ENCODE measurements around the gene MARF1. TPM values are rescaled to one million over a fixed set of nuclear protein-coding genes. Genes with fewer than 3 reads are reported as not detected.
"Not testable (repeated sequence)": the region's sequence is repeated elsewhere in the genome, so short reads cannot be mapped to it uniquely, and the experiment has no call there.

Gene MARF1
- total RNA-seq, 2 donors from 2014 or later, result 85.0 to 120 TPM

DNA sequence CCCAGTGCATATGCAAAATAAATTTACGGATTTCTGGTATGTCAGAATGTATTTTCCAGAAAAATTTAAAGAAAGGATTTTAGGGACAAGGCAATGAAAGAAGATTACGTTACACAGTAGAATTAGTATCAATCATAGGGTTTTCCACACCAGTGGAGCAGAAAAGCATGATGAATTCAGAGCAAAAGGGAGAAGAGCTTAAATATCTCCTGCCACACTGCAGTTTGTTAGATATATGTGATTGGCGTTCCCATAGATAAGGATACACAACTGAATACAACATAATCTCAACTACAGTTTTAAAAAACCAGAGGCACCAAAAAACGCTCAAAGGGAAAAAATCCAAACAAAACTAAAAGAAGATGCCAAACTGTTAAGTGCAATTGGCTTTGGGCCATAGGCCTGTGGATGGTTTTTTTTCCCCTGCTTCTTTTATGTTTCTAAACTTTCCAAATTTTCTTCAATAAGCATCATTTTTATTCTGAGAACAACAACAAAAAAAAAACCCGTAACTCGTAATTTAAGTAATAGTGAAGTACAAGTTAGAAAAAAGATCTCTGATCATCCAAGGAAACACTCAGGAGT lies 22.3 kb downstream of the MARF1 start:
- no peak overlapping the region for H3K27ac Mint-ChIP-seq
- H3K4me3 Mint-ChIP-seq, result no peak overlapping the region
- ATAC-seq (replicated peaks), result no peak
- no peaks in the 10 kb centered on the region for H3K4me1 Mint-ChIP-seq
- no peaks in the 10 kb centered on the region for H3K9me3 Mint-ChIP-seq
- no peaks in the 10 kb centered on the region for H3K27me3 Mint-ChIP-seq
- H3K36me3 Mint-ChIP-seq (ENCODE audit: low read depth), result peaks cover 100% of the 10 kb centered on the region

DNA sequence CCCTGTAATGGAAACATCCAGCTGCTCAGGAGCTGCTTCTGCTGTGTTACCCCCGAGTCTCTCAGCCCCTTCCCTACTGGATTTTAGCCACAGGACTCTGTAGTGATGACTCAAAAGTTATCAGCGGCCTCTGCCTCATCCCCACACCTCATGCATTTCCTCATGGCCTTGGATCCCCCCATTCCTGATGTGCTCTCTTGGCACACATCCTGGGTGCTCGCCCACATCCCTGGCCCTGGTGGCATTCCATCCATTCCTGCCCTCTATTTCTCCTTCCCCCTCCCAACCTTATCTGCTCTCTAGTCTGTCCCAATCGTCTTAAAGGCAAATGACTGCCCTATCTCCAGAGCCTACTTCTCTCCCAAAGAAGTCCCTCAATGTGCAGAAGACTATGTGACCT lies 24.6 kb downstream of the MARF1 start:
- no peaks in the 10 kb centered on the region for H3K4me1 Mint-ChIP-seq
- H3K27me3 Mint-ChIP-seq, result no peaks in the 10 kb centered on the region
- H3K9me3 Mint-ChIP-seq, result no peaks in the 10 kb centered on the region
- H3K4me3 Mint-ChIP-seq, result no peak overlapping the region
- no peak for ATAC-seq (replicated peaks)
- H3K36me3 Mint-ChIP-seq (ENCODE audit: low read depth), result peaks cover 97% of the 10 kb centered on the region
- H3K27ac Mint-ChIP-seq, result peak overlapping the region; percentile 53

DNA sequence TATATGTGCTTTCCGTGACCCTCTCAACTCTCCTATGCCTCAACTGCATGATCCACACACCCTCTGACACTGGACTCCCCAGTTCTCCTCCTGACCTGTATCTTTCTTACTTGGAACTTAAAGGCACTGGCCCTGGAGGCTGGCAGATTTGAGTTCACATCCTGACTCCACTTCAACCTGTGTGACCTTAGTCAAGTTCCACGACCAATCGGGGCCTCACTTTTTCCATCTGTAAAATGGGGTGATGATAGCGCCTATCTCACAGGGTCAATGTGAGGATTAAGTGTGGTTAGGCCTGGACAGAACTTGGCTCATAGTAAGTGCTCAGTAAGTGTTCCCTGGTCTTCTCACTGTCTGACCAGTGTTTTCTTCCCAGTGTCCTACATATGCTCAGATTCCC lies 25.1 kb downstream of the MARF1 start:
- Mint-ChIP-seq H3K27ac (peak overlapping the region; percentile 53), H3K4me3 (no peak overlapping the region), H3K9me3 (no peaks in the 10 kb centered on the region), H3K36me3 (ENCODE audit: low read depth) (peaks cover 97% of the 10 kb centered on the region), H3K4me1 (no peaks in the 10 kb centered on the region), H3K27me3 (no peaks in the 10 kb centered on the region)
- ATAC-seq (replicated peaks), result no peak

DNA sequence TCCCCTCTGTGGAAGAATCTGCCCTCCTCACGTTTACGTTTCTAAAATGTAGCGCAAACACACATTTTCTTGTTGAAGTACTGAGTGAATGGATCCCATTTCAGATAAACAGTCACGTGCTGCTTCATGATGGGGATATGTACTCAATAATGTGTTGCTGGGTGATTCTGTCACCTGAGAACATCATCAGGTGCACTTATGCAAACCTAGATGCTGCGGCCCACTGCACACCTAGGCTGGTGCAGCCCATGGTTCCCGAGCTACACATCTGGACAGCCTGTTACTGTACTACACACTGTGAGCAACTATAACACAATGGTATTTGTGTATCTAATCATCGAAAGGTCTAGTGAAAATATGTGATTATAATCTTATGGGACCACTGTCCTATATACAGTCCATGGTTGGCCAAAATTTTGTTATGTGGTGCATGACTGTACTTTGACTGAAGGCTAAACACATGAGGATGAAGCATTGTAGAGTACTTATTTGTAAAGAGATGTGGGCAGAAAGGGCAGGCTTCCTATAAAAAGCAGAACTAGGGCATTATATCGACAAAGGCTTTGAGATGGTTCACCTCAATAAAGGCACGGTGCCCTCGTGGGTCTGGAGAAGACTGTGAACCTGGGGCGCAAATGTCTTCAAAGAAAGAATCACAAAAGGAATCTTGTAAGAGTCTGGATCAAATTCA lies 26.3 kb downstream of the MARF1 start:
- Mint-ChIP-seq H3K4me3 (no peak overlapping the region), H3K9me3 (no peaks in the 10 kb centered on the region), H3K27me3 (no peaks in the 10 kb centered on the region), H3K27ac (no peak overlapping the region), H3K36me3 (ENCODE audit: low read depth) (peaks cover 97% of the 10 kb centered on the region), H3K4me1 (no peaks in the 10 kb centered on the region)
- no peak for ATAC-seq (replicated peaks)

DNA sequence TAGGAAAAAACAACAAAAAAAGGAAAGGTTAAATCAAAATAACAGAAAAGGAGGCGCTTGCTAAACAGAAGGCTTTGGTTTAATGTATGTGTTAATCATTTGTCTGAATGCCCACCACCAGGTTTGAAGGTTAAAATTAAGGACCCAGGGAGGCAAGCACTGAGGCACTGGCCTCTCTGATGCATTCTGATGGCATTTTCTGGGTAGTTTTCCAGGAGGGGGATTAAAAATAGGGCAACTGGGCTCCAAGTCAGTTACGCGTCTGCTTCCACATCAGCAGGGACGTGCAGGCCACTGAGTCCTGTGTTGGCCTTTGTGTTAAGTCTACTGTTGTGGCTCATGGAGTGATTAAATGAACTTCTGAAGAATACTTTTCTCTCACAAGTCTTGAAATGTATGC lies 26.9 kb downstream of the MARF1 start:
- no peak for ATAC-seq (replicated peaks)
- Mint-ChIP-seq H3K36me3 (ENCODE audit: low read depth) (peaks cover 97% of the 10 kb centered on the region), H3K4me3 (no peak overlapping the region), H3K27me3 (no peaks in the 10 kb centered on the region), H3K27ac (no peak overlapping the region), H3K9me3 (no peaks in the 10 kb centered on the region), H3K4me1 (no peaks in the 10 kb centered on the region)

DNA sequence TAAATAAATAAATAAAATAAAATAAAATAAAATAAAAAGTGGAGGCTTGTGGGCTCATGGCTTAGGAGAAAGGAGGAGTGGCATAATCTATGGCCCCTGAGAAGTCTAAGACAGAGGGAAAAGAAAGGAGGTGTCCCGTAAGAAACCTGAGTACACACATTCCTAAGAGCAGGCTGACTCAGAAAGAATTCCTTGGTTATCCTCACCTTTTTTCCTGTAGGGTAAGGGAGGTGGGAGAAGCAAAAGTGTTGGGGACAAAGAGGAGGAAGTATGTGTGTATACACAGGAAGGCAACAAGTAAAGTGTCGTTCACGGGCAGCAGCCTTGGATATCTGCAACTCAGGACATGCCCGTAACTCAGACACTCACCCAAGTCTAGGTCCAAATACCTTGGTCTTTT lies 29.3 kb downstream of the MARF1 start:
- Mint-ChIP-seq H3K36me3 (ENCODE audit: low read depth) (peaks cover 97% of the 10 kb centered on the region), H3K4me1 (peaks cover 7% of the 10 kb centered on the region), H3K9me3 (no peaks in the 10 kb centered on the region), H3K27ac (no peak overlapping the region), H3K27me3 (no peaks in the 10 kb centered on the region), H3K4me3 (no peak overlapping the region)
- no peak for ATAC-seq (replicated peaks)

DNA sequence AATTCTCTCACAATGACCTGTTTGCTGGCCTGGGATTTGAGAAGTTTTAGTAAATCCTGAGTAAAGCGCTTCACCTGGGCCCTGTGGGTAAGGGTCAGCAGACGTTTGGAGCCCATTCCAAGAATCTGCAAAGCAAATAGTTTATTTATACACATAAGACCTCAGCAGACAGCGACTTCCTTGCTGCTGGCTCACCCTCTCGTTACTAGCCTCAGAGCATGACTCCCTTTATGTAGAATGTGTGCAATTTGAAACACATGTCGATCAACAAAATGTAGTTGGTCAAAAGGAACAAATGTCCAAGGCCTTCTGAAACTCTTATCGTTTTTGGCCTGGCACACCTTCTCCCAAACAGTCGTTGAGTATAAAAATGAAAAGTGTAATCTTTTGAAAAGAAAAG lies 31.3 kb downstream of the MARF1 start:
- Mint-ChIP-seq H3K27me3 (no peaks in the 10 kb centered on the region), H3K27ac (no peak overlapping the region), H3K4me3 (no peak overlapping the region), H3K36me3 (ENCODE audit: low read depth) (peaks cover 97% of the 10 kb centered on the region), H3K9me3 (no peaks in the 10 kb centered on the region), H3K4me1 (peaks cover 14% of the 10 kb centered on the region)
- no peak for ATAC-seq (replicated peaks)

DNA sequence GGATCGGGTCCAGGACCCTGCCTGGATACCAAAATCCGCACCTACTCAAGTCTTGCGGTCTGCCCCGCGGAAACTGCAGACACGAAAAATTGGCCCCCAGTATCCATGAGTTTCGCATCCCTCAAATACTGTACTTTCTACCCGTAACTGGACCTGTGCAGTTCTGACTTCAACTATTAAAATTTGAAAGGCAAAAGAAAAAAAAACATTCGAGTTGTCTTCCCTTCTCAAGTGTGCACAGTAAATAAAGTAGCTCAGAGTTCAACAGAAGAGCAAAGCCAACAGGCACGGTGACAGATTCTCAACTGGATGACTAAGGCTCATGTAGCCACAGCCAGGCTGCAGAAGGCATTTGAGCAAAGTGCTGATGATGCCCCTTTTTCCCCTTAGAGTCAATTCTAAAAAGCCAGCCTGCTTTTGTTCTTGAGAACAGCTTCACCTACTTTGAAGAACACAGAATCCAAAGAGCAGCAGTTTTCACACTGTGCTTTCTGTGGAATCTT lies 32.5 kb downstream of the MARF1 start:
- peaks cover 97% of the 10 kb centered on the region for H3K36me3 Mint-ChIP-seq (ENCODE audit: low read depth)
- no peaks in the 10 kb centered on the region for H3K27me3 Mint-ChIP-seq
- H3K27ac Mint-ChIP-seq, result peak overlapping the region; percentile 39
- peak; percentile 98 for ATAC-seq (replicated peaks)
- H3K4me1 Mint-ChIP-seq, result peaks cover 24% of the 10 kb centered on the region
- H3K9me3 Mint-ChIP-seq, result no peaks in the 10 kb centered on the region
- H3K4me3 Mint-ChIP-seq, result peak overlapping the region; percentile 38

DNA sequence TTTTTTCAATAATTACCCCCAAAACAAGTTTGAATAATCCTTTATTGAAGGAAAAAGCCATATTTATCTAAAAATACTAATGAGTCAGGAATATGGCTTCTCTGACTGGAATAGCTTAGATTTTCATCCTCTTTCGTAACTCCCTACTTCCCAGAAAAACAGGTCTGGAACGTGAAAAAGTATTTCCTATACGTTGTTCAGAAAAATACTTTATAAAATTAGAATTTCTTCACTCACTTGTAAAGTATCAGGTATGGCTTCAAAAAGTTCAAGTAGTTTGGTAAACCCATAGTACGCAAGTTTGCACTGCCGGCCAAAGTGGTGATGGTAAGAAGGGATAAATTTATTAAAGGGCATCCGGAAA lies 33.7 kb downstream of the MARF1 start:
- Mint-ChIP-seq H3K9me3 (no peaks in the 10 kb centered on the region), H3K27me3 (no peaks in the 10 kb centered on the region), H3K36me3 (ENCODE audit: low read depth) (peaks cover 100% of the 10 kb centered on the region), H3K27ac (no peak overlapping the region), H3K4me3 (no peak overlapping the region), H3K4me1 (peaks cover 24% of the 10 kb centered on the region)
- no peak for ATAC-seq (replicated peaks)

DNA sequence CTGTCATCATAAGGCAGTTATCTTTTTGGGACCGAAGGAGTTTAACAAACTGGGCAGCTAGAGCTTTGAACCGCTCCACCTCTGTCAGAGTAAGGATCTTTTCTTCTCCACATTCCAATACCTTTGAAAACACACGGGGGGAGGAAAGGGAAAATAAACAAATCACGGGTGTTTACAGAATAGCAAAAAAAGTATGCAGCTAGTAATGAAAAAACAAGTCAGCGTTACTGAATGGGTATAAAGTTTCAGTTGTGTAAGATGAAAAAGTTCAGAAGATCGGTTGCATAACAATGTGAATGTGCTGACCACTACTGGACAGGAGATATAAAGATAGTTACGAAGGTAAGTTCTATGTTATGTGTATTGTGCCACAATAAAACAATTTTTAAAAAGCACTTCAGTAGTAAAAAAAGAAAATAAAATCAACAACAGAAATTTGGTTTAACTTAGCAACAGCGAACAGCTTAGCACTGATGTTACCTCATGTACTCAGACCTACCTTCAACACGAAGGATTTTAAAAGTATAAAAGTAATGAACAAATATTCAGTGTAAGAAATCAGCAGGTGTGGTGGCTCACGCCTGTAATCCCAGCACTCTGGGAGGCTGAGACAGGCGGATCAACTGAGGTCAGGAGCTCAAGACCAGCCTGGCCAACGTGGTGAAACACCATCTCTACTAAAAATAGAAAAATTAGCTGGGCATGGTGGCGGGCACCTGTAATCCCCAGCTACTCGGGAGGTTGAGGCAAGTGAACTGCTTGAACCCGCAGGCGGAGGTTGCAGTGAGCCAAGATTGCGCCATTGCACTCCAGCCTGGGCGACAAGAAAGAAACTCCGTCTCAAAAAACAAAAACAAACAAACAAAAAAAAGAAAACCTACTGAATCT lies 34.3 kb downstream of the MARF1 start:
- no peak for ATAC-seq (replicated peaks)
- H3K4me1 Mint-ChIP-seq, result peaks cover 24% of the 10 kb centered on the region
- no peak overlapping the region for H3K27ac Mint-ChIP-seq
- H3K36me3 Mint-ChIP-seq (ENCODE audit: low read depth), result peaks cover 100% of the 10 kb centered on the region
- H3K4me3 Mint-ChIP-seq, result no peak overlapping the region
- H3K27me3 Mint-ChIP-seq, result no peaks in the 10 kb centered on the region
- H3K9me3 Mint-ChIP-seq, result no peaks in the 10 kb centered on the region

DNA sequence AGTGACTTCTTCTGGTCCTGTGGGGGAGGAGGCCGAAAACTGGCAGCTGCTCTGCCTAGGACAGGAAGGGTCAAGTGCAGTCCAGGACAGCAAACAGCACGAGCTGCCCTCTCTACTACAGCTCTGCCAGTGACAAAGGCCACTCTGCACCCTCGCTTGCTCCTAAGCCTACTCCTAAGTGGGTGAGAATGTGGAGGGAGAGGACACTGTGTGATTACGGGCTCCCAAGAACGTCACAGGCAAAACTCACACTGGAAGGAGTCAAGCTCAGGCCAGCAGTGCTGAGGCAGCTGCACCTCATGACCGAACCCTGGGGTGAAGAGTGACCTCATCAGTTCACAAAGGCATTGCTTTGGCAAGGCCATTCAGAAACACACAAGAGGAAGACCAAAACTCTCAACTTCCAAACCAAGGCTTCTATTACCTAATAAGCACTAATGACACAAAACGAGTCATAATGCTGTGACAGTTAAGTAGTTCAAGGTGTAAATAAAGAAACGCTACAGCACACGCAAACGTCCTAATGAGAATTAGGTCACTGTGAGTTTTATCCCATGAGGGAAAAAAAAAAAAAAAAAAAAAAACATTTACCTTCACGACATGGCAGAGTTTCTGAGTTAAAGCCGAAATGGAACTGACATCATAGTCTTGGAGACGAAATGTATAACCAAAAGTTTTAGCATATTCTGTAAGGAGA lies 35.1 kb downstream of the MARF1 start:
- peaks cover 24% of the 10 kb centered on the region for H3K4me1 Mint-ChIP-seq

DNA sequence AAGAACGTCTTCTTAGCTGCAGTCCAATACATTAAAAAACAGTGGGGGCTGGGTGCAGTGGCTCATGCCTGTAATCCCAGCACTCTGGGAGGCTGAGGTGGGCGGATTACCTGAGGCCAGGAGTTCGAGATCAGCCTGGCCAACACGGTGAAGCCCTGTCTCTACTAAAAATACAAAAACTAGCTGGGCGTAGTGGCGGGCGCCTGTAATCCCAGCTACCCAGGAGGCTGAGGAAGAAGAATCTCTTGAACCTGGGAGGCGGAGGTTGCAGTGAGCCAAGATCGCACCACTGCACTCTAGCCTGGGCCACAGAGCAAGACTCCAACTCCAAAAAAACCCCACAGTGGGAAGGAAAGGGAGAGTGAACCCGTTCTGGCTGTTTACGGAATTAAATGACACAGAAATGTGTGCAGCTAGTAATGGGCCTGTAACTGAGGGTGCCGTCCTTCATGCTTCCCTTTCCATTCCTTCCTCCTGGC lies 35.7 kb downstream of the MARF1 start:
- Mint-ChIP-seq H3K4me1 (peaks cover 24% of the 10 kb centered on the region), H3K36me3 (ENCODE audit: low read depth) (peaks cover 100% of the 10 kb centered on the region), H3K27ac (peak overlapping the region; percentile 88)
- H3K27me3 Mint-ChIP-seq; H3K4me3 Mint-ChIP-seq; H3K9me3 Mint-ChIP-seq; ATAC-seq (replicated peaks): not testable (repeated sequence)

More for the DNA sequence above, 35.1 kb downstream of the MARF1 start:
- H3K9me3 Mint-ChIP-seq, result no peaks in the 10 kb centered on the region
- no peaks in the 10 kb centered on the region for H3K27me3 Mint-ChIP-seq
- H3K4me3 Mint-ChIP-seq, result no peak overlapping the region
- peak; percentile 30 for ATAC-seq (replicated peaks)
- no peak overlapping the region for H3K27ac Mint-ChIP-seq
- peaks cover 100% of the 10 kb centered on the region for H3K36me3 Mint-ChIP-seq (ENCODE audit: low read depth)

DNA sequence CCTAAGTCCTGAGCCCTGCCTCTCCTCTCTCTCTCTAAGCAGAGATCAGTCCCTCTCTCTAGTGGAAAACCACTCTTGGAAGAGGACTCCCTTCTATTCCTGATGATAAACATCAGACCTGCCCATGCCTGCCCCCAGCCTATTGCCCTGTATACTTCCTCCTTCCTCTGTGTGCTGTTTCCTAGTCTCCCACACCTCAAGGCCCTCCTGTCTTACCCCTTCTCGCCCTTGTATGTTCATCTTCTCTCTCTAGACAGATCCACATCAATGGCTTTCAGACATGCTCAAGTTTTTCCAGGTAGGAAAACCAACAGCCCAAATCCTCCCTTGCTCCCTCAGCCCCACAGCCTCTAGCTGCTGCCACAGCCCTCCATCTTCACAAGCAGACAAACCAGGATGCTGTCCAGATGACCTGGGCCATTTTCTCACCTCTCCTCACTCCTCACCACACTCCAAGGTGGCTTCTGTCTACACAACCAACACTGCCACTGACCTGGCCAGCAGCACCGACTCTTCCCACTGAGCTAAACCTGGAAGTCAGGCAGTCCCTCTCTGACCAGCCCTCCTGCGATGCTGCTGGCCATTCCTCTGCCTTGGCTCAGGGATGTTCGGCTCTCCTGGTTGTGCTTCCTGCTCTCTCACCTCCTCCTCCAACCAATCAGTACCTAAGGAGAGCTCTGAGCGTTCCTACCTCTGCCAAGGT lies 36.3 kb downstream of the MARF1 start:
- Mint-ChIP-seq H3K27me3 (no peaks in the 10 kb centered on the region), H3K4me3 (no peak overlapping the region), H3K27ac (peak overlapping the region; percentile 88), H3K36me3 (ENCODE audit: low read depth) (peaks cover 100% of the 10 kb centered on the region), H3K9me3 (no peaks in the 10 kb centered on the region), H3K4me1 (peaks cover 24% of the 10 kb centered on the region)
- no peak for ATAC-seq (replicated peaks)
